ENCODE data around the gene TMEM131.

Gene TMEM131

GRCh38 chr2:97792416-97792815 is 203.3 kb downstream of the TMEM131 start:
- no peak for DNase-seq

DNA sequence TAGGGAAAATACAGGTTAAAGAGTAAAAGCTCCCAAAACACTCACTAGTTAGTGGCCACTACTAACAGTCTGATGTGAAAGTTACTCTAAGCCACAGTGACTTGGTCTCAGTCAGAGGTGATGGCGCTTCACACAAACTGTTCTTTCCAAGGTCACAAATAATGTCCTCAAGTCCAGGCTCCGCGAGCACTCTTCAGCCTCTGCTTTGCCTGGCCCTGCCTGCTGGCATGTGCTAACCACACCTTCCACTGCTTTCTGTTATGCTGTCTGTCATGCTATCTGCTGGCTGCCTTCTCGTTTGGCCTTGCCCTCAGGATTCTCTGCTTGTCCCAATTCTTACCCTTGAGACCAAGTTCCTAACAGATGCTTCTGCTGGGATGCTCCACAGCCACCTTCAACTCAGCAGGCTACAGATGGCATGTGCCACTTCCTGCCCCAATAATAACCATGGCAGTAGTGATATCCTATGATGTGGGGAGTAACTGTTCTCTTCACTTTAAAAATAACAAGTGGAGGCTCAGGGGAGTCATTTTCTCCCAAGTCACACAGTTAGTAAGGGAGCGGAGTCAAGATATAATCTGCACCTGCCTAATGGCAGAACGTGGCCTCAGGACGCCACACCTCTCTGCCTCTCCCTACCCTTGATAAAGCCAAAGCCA is 206.6 kb downstream of the TMEM131 start:
- DNase-seq: no peak

- no peak for DNase-seq
These were observed 209.9 kb downstream of the TMEM131 start for GRCh38 chr2:97785818-97786217.

- DNase-seq: no peak
These were observed 210.8 kb downstream of the TMEM131 start for GRCh38 chr2:97784953-97785352.

GRCh38 chr2:97781981-97782380 is 213.8 kb downstream of the TMEM131 start:
- DNase-seq: no peak

DNA sequence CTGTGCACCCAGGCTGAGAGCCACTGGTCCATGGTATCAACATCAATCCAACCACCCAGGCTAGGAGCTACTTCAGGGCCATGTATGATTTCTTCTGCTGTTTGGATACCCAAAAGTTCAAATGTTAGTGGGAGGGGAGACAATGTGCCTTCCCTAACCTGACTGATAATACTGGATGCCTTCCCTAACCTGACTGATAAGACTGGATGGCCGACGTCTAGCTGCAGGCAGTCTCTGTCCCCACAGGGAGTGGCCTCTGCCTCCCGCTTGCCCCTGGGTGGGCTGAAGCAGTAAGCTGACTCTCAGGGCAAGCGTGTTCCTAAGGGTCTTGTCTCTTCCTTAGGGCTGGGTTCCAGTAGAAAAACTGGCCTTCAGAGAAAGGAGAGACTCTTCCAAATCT is 216.6 kb downstream of the TMEM131 start:
- DNase-seq: no peak

- no peak for DNase-seq
These were observed 220.7 kb downstream of the TMEM131 start for GRCh38 chr2:97775074-97775473.

GRCh38 chr2:97774425-97774824 is 221.3 kb downstream of the TMEM131 start:
- no peak for DNase-seq

GRCh38 chr2:97770445-97770844 is 225.3 kb downstream of the TMEM131 start:
- no peak for DNase-seq

DNA sequence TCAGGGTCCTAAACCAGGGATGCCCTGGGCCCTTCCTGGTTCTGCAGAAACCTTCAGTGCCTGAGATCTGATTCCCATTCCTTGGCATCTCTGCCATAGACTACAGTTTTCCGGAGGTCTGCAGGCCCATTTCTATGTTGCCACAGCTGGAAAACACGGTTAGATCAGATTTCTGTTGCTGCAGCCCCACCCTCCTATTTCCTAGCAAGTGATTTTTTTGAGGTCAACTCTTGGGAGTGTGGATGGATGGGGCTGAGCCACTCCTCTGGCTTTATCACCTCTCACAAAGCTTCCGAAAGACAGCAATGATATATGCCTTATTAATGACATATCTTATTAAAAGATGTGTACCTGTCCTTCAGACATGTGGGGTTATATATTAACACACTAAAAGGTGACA is 226.0 kb downstream of the TMEM131 start:
- DNase-seq: no peak

DNA sequence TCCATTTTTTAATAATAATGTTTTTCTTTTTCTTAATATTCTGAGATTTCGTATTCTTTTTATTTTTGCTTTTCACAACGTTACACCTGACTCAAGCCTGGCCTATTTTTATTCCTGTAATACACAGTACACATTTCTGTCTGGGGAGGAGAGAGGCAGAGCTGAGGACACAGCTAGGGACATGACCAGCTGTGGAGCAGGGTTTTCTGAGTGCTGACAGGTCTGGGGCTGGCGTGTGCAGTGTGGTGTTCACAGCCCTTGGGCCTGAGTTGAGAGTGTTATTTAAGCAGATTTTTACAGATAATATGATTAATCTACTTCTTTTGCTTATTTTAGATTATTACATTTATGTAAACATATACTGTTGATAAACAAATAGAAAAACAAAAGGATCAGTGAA is 226.4 kb downstream of the TMEM131 start:
- no peak for DNase-seq

- DNase-seq: no peak
These were observed 229.2 kb downstream of the TMEM131 start for GRCh38 chr2:97766567-97766966.

- DNase-seq: no peak
These were observed 229.8 kb downstream of the TMEM131 start for GRCh38 chr2:97765933-97766332.

GRCh38 chr2:97764559-97765263 is 231.0 kb downstream of the TMEM131 start:
- no peak for DNase-seq

DNA sequence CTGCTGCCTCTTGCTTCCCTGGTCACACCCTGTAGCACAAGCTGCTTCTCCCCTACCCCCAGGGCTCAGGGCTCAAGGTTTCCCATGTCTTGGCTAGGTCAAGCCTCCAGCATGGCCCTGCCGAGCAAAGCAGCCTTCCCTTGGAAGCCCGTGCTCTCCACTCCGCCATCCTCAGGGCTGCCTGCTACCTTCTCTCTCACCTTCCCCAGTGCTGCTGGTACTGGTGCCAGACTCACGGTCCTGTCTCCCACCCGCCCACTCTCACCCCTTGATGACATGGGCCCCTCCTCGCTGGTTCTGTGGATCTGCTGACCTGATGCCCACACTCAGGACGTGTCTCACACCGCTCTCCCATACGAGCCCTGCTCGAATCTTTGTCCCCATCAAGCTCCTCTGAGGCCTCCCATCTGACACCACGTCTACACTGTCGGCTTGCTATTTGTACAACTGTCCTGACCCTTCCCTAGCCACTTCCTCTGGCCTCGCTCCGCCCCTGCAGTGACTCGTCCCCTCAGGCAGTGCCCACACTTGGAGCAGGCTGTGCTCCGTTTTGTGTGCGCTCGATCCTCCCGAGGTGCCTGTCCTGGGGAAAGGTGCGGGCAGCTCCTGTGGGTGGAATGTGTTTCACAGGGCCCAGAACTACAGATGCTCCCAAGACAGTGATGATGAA is 232.4 kb downstream of the TMEM131 start:
- no peak for DNase-seq

- peak; percentile 41 for DNase-seq
These were observed 234.6 kb downstream of the TMEM131 start for GRCh38 chr2:97761192-97761591.

GRCh38 chr2:97760480-97761049 is 235.2 kb downstream of the TMEM131 start:
- DNase-seq: no peak

DNA sequence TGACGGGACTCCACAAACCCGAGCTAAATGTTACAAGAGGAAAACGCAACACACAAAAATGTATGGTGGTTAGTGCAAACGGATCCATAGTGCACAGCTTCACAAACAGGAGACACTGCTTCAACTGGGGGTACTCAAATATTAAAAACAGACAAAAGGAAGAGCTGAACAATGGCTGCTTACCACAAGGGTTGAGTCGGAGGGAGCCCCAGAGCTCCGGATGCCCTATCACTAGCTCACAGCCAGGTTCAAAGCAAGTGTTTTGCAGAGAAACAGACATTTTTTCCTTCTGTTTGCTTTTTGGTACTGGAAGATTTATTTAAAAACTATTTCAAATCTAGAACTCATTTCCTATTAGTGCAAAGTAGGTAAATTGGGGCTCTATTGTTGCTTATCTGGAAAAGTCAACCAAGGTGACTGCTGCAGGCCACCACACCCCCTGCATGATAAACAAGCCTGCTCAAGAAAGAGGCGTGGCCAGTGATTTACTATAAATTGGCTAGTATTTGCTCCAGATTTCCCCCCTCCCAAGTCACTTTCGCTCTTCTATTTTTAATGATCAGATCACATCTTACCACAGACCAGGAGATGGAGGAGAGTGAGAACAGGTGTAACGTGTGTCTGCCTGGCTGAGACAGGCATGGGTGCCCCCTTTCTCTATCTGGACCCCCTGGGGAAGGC is 235.9 kb downstream of the TMEM131 start:
- no peak for DNase-seq

DNA sequence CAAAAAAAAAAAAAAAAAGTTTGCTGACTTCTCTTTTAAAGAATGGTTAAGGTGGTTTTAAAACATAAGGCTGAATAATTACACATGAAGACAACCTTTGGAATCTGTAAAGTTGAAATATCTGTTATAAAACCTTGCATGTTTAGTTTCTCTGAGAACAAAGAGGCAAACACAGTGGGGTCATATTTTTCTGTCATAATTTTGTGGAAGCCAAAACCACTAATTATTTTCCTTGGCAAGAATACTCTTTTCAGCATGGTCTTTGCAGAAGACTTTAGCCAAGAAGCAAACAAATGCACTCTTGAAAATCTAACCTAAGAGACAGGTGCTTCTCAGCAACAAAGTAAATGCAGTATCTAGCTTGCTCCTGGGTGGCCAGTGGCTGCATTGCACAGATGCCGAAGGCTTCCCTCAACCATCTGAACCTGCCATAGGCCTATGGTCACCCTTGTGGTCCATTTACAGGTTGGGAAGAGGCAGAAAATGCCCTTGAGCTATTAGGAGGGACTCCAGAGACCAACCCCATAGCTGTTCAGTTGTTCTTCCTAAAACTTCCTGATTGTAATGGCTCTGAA is 237.5 kb downstream of the TMEM131 start:
- no peak for DNase-seq

DNA sequence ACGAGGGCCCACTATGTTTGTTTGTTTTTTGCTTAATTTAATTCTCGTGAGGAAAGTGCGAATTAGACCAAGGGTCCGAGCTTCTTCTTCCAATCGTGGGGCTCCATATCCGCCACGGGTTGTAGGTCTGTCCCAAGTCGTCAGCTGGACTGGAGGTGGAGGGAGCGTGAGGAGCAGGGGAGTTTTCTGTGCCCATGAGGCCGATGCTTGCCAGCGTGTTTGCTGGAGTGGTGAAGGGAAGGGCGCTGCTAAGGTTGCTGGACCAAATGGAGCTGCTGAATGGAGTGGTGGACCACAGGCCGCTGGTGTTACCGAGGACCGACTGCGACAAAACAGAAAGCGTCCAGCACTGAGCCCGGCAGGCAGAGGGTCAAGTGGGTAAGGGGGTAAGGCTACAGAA is 238.7 kb downstream of the TMEM131 start:
- DNase-seq: no peak

DNA sequence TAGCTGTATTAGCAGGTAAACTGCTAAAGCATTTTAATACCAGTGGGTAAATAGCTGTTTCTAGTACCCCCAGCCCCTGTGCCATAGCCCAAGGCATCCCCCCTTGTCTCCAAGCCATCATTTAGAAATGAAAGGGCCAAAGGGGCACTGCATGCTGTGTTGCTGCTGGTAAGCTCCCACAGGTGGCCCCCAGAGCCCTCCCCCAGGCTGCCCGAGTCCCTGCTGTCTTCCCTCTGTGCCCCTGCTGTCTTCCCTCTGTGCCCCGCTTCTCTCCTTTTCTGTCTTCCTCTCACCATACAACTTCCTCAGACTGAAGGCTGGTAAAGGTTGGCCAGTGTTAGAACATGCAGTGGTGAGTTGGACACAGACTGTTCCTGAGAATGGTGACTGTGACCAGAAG is 240.3 kb downstream of the TMEM131 start:
- no peak for DNase-seq

- no peak for DNase-seq
These were observed 240.9 kb downstream of the TMEM131 start for GRCh38 chr2:97754690-97755346.

Data from activated naive CD4-positive, alpha-beta T cell treated with anti-CD3 and anti-CD28 coated beads, Interleukin-2, amount 50 U/mL, for 16 hours (primary cell).